Endometrial microvascular endothelial cells (primary cell): ENCODE measurements around the gene APPL2. TPM values are rescaled to one million over a fixed set of nuclear protein-coding genes. Genes with fewer than 3 reads are reported as not detected.

Experiments
- in situ Hi-C: cut with HindIII; loops from 2 replicates; pipeline ENCODE4 v1.10.0; 2017; ENCODE audit warnings: low sequenced_read_pairs, low pct_unique_long_range_greater_than_20kb; ENCODE audit errors: inconsistent ontology term
- total RNA-seq: library from RNA; depleted of rRNA; stranded (reverse); fragments of >200 nt; gene quantifications from one replicate; pipeline ENCODE4 v1.2.3, GENCODE V29; 2015; ENCODE audit errors: inconsistent ontology term

APPL2 gene
- total RNA-seq, 1 donor from 2014 or later = 27.1 TPM

DNA sequence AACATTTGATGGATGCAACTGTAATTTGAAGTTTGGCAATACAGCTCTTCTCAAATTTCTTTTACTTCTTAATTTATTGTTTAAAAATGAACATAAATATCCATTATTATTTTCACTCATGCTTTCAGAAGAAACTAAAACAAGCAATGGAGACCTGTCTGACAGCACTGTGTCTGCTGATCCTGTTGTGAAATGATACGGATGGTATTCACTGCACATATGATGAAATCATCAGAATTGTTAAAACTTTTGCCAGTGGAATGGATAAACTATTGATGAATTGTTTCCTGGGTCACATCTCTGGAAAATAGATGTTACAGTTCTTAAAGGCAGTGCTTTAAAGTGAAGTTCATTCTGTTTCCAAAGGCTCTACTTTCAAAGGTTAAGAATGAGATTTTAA lies 69.2 kb downstream of the APPL2 start:
- in situ Hi-C loops = no loop called here

DNA sequence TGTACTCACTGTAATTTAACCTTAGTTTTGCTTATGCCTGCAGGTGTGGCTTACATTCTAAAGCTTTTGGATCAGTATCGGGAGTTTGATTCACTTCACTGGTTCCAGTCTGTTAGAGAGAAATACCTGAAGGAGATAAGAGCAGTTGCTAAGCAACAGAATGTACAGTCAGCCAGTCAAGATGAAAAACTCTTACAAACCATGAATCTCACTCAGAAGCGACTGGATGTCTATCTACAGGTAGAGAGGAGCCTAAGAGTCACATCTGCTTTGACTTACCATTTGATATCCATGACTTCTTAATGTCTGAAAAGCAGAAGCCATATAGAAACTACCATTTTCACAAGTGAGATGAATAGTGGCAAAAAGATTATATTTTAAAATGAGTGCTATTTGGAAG lies 71.9 kb downstream of the APPL2 start:
- in situ Hi-C loops = no loop called here

DNA sequence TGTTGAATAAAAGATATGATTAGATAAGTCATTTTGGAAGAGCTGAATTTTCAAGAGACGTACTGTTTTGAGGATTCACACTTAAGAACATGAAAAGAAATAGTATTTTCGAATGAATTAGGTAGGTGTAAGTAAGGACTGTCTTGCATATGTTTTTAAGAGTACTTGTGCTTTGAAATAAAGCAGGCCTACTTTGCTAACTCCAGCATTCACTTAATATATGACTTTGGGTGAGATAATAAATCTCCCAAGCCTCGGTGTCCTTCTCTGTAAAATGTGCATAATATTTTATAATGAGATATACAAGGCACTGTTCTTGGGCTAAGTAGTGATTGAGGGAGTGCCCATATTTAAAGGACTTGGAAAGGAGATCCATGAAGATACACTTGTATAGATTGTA lies 73.8 kb downstream of the APPL2 start:
- in situ Hi-C loops = no loop called here

DNA sequence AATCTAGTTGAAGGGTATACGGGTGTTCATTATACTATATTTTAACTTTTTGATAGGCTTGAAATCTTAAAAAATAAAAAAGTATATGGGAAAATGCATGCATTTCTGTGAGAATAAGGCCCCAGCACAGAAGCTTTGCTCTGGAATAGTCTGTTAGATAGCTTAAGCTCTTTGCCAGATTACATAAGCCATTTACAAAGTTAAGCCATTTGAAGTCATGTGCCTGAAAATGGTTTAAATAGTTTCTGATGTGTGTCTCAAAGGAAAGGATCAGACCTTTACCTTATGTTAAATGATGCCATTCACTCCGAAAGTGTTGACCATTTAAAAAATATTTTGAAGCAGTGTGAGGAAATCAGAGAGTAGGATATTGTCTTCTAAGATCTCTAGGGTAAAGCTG lies 77.1 kb downstream of the APPL2 start:
- in situ Hi-C loops = no loop called here

DNA sequence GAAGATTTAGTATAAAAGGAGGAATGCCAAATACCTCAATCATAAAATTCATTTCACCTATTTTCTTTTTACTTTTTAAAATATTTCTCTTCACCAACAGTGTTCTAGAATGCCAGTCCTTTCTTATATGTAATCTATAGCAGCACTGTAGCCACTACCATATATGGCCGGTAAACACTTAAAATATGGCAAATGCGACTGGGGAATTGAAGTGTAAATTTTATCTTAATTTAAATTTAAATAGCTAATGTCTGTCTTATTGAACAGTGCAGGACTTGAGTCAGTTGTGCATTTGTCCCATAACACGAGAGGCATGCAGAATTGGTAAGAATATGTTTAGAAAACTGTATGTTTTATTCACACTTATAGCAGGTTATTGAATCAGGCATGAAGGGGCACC lies 78.4 kb downstream of the APPL2 start:
- in situ Hi-C loops = no loop called here

DNA sequence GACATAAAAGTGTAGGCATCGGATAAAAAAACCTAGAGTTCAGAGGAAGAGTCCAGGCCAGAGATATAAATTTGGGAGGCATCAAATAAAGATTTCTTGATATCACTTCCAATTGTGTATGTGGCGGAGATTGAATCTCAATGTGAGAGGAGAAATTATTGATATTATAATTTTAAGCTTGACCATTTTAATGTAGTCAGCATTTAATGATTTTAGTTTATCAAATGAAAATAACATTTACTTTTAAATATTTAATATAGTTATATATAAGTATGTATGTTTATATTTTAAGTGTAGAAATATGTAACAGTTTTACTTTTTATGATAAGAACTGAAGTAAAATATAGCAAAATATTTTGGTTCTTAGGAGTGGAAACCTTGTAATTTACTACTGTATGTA lies 79.7 kb downstream of the APPL2 start:
- in situ Hi-C loops = no loop called here

DNA sequence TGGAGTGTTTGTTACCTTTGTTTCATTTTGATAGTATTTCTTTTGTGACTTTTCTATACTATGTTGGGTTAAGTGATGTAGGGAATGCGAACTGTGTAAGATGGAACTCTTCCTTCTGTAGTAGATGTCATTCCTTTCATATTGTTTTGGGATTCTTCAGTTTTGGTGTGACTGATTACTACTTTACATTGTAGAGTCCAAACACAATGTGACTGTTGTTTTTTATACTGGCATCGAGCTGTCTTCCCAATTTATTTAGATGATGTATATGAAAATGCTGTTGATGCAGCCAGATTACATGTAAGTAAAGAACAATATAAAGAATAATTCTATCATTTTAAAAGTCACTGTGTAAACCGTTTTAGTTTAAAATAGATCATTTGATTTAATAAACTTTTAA lies 93.7 kb downstream of the APPL2 start:
- in situ Hi-C loops = no loop called here

DNA sequence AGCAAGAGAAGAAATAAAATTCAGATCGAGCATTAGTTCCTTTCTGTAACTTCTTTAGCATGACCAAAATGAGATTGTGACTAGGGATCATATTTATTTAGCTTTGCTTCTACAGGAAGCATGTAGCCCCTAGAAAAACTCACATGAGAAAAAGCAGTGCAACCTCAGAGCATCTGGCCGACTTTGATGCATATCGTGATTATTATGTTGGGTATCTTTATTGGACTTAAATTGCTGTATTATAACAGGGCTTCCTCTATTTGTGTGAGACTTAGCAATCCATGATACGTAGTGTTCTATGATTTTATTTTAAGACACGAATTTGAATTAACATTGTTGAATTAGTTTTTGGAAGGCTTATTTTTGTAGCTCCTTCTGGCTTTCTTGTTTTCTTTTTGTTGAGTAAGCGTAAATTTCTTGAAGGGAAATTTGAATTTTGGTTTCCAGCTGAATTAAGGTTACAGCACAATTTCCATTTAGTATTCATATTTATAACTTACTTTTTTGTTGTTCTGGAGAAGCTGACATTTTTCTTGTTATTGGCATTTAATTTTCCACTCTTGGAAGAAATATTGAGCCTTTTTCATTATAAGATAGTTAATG lies 94.6 kb downstream of the APPL2 start:
- in situ Hi-C loops = no loop called here

DNA sequence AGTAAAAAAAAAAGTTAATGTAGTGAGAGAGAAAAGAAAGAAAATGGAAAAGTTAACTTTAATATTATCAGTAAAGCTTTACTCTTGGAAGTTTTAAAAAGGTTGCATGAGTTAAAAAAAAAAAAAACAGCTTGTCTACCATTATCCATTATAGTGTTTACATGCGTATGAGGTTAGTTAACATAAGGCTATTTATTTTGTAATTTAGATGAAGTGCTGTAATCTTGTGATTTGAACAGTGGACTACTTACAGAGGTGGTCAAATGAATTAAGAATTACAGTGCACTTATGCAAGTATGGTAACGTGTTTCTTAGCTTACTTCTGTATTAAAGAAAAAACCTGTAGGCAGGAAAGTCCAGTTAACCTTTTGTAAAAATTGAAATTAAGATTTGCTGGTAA lies 97.7 kb downstream of the APPL2 start:
- in situ Hi-C loops = no loop called here

Other genes starting within 250 kb of the APPL2 start
- 5.6 TPM for gene NOPCHAP1, start 249.9 kb downstream of the APPL2 start, total RNA-seq
- 0.56 TPM for gene ALDH1L2, start 151.7 kb downstream of the APPL2 start, total RNA-seq
- gene WASHC4, start 128.4 kb downstream of the APPL2 start, total RNA-seq = 65.5 TPM
- 88.9 TPM for gene C12orf75, start 94.5 kb upstream of the APPL2 start, total RNA-seq